ENCODE data around the gene GDPGP1. TPM values are rescaled to one million over a fixed set of nuclear protein-coding genes. Genes with fewer than 3 reads are reported as not detected.

Gene GDPGP1
- total and polyA plus RNA-seq, 2 experiments from 2014 or later = 1.9 to 9.1 TPM

GRCh38 chr15:90295270-90295648 is 61.2 kb downstream of the GDPGP1 start:
- no peak for DNase-seq (ENCODE audit: low read depth in 1 of 2, low spot score in 1 of 2)
- Histone ChIP-seq H3K27ac (no peak overlapping the region), H3K9me3 (ENCODE audit: low read depth) (no peaks in the 10 kb centered on the region), H3K36me3 (no peaks in the 10 kb centered on the region), H3K4me1 (ENCODE audit: low read depth) (no peaks in the 10 kb centered on the region), H3K27me3 (no peaks in the 10 kb centered on the region), H3K4me3 (no peak overlapping the region)
- TF ChIP-seq, protein P1, sequence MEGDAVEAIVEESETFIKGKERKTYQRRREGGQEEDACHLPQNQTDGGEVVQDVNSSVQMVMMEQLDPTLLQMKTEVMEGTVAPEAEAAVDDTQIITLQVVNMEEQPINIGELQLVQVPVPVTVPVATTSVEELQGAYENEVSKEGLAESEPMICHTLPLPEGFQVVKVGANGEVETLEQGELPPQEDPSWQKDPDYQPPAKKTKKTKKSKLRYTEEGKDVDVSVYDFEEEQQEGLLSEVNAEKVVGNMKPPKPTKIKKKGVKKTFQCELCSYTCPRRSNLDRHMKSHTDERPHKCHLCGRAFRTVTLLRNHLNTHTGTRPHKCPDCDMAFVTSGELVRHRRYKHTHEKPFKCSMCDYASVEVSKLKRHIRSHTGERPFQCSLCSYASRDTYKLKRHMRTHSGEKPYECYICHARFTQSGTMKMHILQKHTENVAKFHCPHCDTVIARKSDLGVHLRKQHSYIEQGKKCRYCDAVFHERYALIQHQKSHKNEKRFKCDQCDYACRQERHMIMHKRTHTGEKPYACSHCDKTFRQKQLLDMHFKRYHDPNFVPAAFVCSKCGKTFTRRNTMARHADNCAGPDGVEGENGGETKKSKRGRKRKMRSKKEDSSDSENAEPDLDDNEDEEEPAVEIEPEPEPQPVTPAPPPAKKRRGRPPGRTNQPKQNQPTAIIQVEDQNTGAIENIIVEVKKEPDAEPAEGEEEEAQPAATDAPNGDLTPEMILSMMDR (IDR thresholded peaks at IDR 0.05; ENCODE audit: low read depth, low read length) = no peak

Other genes with a start within 250 kb of the GDPGP1 start
- 20.2 and 22.2 TPM in 2 replicates for gene ZNF710, start 232.9 kb upstream of the GDPGP1 start, total RNA-seq
- 7.8 and 12.0 TPM in 2 replicates for gene ZNF710, start 232.9 kb upstream of the GDPGP1 start, polyA plus RNA-seq
- gene IDH2, start 131.7 kb upstream of the GDPGP1 start, total RNA-seq = 392 and 406 TPM in 2 replicates
- gene IDH2, start 131.7 kb upstream of the GDPGP1 start, polyA plus RNA-seq = 673 and 712 TPM in 2 replicates
- gene SEMA4B, start 32.9 kb upstream of the GDPGP1 start, total RNA-seq = 38.0 and 39.3 TPM in 2 replicates
- gene SEMA4B, start 32.9 kb upstream of the GDPGP1 start, polyA plus RNA-seq = 43.1 and 44.9 TPM in 2 replicates
- gene CIB1, start 268 bp upstream of the GDPGP1 start, total RNA-seq = 18.1 and 30.8 TPM in 2 replicates
- 71.9 and 91.6 TPM in 2 replicates for gene CIB1, start 268 bp upstream of the GDPGP1 start, polyA plus RNA-seq
- 0.21 TPM in 2 replicates for gene TTLL13, start 15.3 kb downstream of the GDPGP1 start, total RNA-seq
- 0.39 TPM in 1 of 2 replicates, not detected in the other for gene TTLL13, start 15.3 kb downstream of the GDPGP1 start, polyA plus RNA-seq
- gene NGRN, start 31.5 kb downstream of the GDPGP1 start, total RNA-seq = 157 and 225 TPM in 2 replicates
- 158 and 167 TPM in 2 replicates for gene NGRN, start 31.5 kb downstream of the GDPGP1 start, polyA plus RNA-seq
- gene ZNF774, start 118.1 kb downstream of the GDPGP1 start, total RNA-seq = 1.7 and 14.6 TPM in 2 replicates
- gene ZNF774, start 118.1 kb downstream of the GDPGP1 start, polyA plus RNA-seq = 2.1 TPM in 2 replicates
- gene IQGAP1, start 154.0 kb downstream of the GDPGP1 start, total RNA-seq = 14.2 and 14.6 TPM in 2 replicates
- 9.1 and 10.5 TPM in 2 replicates for gene IQGAP1, start 154.0 kb downstream of the GDPGP1 start, polyA plus RNA-seq

Data from cardiac muscle cell (in vitro differentiated cells and primary cell).